ENCODE results near the gene NPPB. TPM values are rescaled to one million over a fixed set of nuclear protein-coding genes. Genes with fewer than 3 reads are reported as not detected.
"Not testable (repeated sequence)": the region's sequence is repeated elsewhere in the genome, so short reads cannot be mapped to it uniquely, and the experiment has no call there.

NPPB gene
- total and polyA plus RNA-seq, 2 donors from 2014 or later: not detected

DNA sequence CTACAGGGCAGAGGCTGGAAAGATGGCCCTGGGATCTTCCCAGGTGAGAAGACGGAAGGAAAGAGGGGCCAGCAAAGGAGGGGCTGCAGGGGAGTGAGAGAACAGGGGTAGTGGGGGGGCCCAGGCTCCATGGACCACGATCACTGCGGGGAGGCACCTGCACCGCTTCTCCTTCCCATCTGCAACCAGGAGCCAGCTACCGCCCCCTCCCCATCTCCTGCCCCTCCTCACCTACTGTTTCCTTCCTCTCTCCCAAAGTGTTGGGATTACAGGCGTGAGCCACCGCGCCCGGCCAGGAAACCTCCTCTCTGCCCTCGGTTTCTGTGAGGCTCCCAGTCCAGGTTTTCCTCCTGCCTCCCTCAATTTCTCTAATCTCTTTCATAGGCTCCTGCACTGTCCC lies 48.1 kb upstream of the NPPB start:
- no peak overlapping the region for H3K27ac ChIP-seq (ENCODE audit: low read depth in 2 of 2, low read length in 2 of 2)
- no peaks in the 10 kb centered on the region for H3K36me3 ChIP-seq (ENCODE audit: control insufficient read depth in 2 of 3, insufficient read depth in 3 of 3, low read length in 3 of 3)
- no peaks in the 10 kb centered on the region for H3K4me1 ChIP-seq (ENCODE audit: control insufficient read depth in 2 of 3, insufficient read depth in 2 of 3, low read depth in 1 of 3, low read length in 3 of 3)
- H3K4me3 ChIP-seq (ENCODE audit: low read length in 3 of 3): no peak overlapping the region
- TF ChIP-seq, protein P1, sequence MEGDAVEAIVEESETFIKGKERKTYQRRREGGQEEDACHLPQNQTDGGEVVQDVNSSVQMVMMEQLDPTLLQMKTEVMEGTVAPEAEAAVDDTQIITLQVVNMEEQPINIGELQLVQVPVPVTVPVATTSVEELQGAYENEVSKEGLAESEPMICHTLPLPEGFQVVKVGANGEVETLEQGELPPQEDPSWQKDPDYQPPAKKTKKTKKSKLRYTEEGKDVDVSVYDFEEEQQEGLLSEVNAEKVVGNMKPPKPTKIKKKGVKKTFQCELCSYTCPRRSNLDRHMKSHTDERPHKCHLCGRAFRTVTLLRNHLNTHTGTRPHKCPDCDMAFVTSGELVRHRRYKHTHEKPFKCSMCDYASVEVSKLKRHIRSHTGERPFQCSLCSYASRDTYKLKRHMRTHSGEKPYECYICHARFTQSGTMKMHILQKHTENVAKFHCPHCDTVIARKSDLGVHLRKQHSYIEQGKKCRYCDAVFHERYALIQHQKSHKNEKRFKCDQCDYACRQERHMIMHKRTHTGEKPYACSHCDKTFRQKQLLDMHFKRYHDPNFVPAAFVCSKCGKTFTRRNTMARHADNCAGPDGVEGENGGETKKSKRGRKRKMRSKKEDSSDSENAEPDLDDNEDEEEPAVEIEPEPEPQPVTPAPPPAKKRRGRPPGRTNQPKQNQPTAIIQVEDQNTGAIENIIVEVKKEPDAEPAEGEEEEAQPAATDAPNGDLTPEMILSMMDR (IDR thresholded peaks at IDR 0.05; ENCODE audit: borderline replicate concordance, extremely low read depth, insufficient read depth): no peak
- no peak for FAIRE-seq
- no peaks in the 10 kb centered on the region for H3K27me3 ChIP-seq (ENCODE audit: control insufficient read depth, insufficient read depth, low read length)
- DNase-seq: peak in 1 of 5 donors; percentile 61
- intact Hi-C loops (cut with DNase I): no loop called here
- no peaks in the 10 kb centered on the region for H3K9me3 ChIP-seq (ENCODE audit: control insufficient read depth in 2 of 3, insufficient read depth in 1 of 3, low read length in 3 of 3)
- H3K9ac ChIP-seq (ENCODE audit: low read length in 3 of 3): no peak overlapping the region

DNA sequence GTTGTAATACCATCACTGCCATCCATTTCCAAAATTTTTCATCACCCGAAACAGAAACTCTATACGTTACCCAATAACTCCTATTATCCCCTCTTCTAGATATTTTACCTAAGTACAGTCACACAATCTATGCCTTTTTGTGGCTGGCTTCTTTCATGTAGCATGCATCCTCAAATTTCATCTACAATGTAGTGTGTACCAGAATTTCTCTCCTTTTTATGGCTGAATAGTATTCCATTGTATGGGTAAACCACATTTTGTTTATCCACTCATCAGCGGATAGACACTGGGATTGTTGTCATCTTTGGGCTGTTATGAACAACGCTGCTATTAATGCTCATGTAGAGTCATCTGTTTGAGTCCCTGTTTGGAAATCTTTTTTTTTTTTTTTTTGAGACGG lies 46.2 kb upstream of the NPPB start:
- Histone ChIP-seq H3K36me3 (ENCODE audit: control insufficient read depth in 2 of 3, insufficient read depth in 3 of 3, low read length in 3 of 3) (no peaks in the 10 kb centered on the region), H3K27me3 (ENCODE audit: control insufficient read depth, insufficient read depth, low read length) (no peaks in the 10 kb centered on the region), H3K9me3 (ENCODE audit: control insufficient read depth in 2 of 3, insufficient read depth in 1 of 3, low read length in 3 of 3) (no peaks in the 10 kb centered on the region), H3K4me1 (ENCODE audit: control insufficient read depth in 2 of 3, insufficient read depth in 2 of 3, low read depth in 1 of 3, low read length in 3 of 3) (no peaks in the 10 kb centered on the region), H3K9ac (ENCODE audit: low read length in 3 of 3) (no peak overlapping the region), H3K4me3 (ENCODE audit: low read length in 3 of 3) (no peak overlapping the region), H3K27ac (ENCODE audit: low read depth in 2 of 2, low read length in 2 of 2) (no peak overlapping the region)
- intact Hi-C loops (cut with DNase I): no loop called here
- TF ChIP-seq, protein P1 (IDR thresholded peaks at IDR 0.05; ENCODE audit: borderline replicate concordance, extremely low read depth, insufficient read depth): no peak
- DNase-seq (no peak), FAIRE-seq (no peak)

DNA sequence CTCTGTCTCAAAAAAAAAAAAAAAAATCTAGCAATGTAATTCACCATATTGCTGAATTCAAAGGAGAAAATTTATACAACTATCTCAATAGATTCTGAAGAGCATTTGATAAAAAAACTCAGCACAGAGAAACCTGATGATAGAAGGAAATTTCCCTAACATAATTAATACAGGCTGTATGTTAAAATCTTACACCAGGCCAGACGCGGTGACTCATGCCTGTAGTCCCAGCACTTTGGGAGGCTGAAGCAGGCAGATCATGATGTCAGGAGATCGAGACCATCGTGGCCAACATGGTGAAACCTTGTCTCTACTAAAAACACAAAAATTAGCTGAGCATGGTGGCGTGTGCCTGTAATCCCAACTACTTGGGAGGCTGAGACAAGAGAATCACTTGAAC lies 45.4 kb upstream of the NPPB start:
- intact Hi-C loops (cut with DNase I); FAIRE-seq: not testable (repeated sequence)

DNA sequence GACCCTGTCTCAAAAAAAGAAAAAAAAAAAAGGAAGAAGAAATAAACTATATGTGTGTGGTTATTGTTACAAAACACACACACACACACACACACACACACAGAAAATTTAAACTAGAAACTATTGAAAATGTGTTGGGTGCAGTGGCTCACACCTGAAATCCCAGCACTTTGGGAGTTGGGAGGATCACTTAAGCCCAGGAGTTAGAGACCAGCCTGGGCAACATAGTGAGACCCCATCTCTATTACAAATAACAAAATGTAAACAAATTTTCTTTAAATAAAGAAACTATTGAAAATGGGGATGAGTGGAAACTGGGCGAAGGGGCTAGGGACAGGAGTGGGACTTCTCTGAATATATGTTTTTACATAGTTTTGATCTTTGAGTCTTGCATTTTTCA lies 44.5 kb upstream of the NPPB start:
- DNase-seq (no peak), FAIRE-seq (no peak)
- Histone ChIP-seq H3K36me3 (ENCODE audit: control insufficient read depth in 2 of 3, insufficient read depth in 3 of 3, low read length in 3 of 3) (no peaks in the 10 kb centered on the region), H3K27me3 (ENCODE audit: control insufficient read depth, insufficient read depth, low read length) (peaks cover 2% of the 10 kb centered on the region), H3K4me1 (ENCODE audit: control insufficient read depth in 2 of 3, insufficient read depth in 2 of 3, low read depth in 1 of 3, low read length in 3 of 3) (no peaks in the 10 kb centered on the region), H3K9ac (ENCODE audit: low read length in 3 of 3) (no peak overlapping the region), H3K4me3 (ENCODE audit: low read length in 3 of 3) (no peak overlapping the region), H3K27ac (ENCODE audit: low read depth in 2 of 2, low read length in 2 of 2) (no peak overlapping the region), H3K9me3 (ENCODE audit: control insufficient read depth in 2 of 3, insufficient read depth in 1 of 3, low read length in 3 of 3) (no peaks in the 10 kb centered on the region)
- TF ChIP-seq, protein P1 (IDR thresholded peaks at IDR 0.05; ENCODE audit: borderline replicate concordance, extremely low read depth, insufficient read depth): no peak
- intact Hi-C loops (cut with DNase I): no loop called here

More for the DNA sequence above, 45.4 kb upstream of the NPPB start:
- H3K4me1 ChIP-seq (ENCODE audit: control insufficient read depth in 2 of 3, insufficient read depth in 2 of 3, low read depth in 1 of 3, low read length in 3 of 3); H3K4me3 ChIP-seq (ENCODE audit: low read length in 3 of 3); H3K9ac ChIP-seq (ENCODE audit: low read length in 3 of 3); H3K36me3 ChIP-seq (ENCODE audit: control insufficient read depth in 2 of 3, insufficient read depth in 3 of 3, low read length in 3 of 3); H3K27ac ChIP-seq (ENCODE audit: low read depth in 2 of 2, low read length in 2 of 2); DNase-seq; H3K9me3 ChIP-seq (ENCODE audit: control insufficient read depth in 2 of 3, insufficient read depth in 1 of 3, low read length in 3 of 3); H3K27me3 ChIP-seq (ENCODE audit: control insufficient read depth, insufficient read depth, low read length): not testable (repeated sequence)

DNA sequence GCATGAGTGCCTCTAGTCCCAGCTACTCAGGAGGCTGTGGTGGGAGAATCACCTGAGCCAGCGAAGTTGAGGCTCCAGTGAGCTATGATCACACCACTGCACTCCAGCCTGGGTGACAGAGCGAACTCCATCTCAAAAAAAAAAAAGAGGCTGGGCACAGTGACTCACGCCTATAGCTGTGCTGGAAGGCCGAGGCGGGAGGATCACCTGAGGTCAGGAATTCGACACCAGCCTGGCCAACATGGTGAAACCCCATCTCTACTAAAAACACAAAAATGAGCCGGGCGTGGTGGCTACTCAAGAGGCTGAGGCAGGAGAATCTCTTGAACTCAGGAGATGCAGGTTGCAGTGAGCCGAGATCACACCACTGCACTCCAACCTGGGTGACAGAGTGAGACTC lies 42.7 kb upstream of the NPPB start:
- DNase-seq; FAIRE-seq; H3K4me1 ChIP-seq (ENCODE audit: control insufficient read depth in 2 of 3, insufficient read depth in 2 of 3, low read depth in 1 of 3, low read length in 3 of 3); intact Hi-C loops (cut with DNase I); H3K9me3 ChIP-seq (ENCODE audit: control insufficient read depth in 2 of 3, insufficient read depth in 1 of 3, low read length in 3 of 3); H3K27me3 ChIP-seq (ENCODE audit: control insufficient read depth, insufficient read depth, low read length); H3K4me3 ChIP-seq (ENCODE audit: low read length in 3 of 3); H3K9ac ChIP-seq (ENCODE audit: low read length in 3 of 3); H3K27ac ChIP-seq (ENCODE audit: low read depth in 2 of 2, low read length in 2 of 2); H3K36me3 ChIP-seq (ENCODE audit: control insufficient read depth in 2 of 3, insufficient read depth in 3 of 3, low read length in 3 of 3): not testable (repeated sequence)

Measured in kidney (tissue), 14 donors.